GM19240 (cell line): Measurements from ENCODE around the gene SIX5.

ENCODE experiments used
- DNase-seq: peaks from one replicate; pipeline ENCODE4 v3.0.0; 2011; ENCODE audit warnings: low spot score; ENCODE audit not compliant: insufficient read length

The SIX5 gene

GRCh38 chr19:45716359-45717130 lies 52.5 kb downstream of the SIX5 start:
- DNase-seq: no peak

GRCh38 chr19:45715139-45715538 lies 53.9 kb downstream of the SIX5 start:
- DNase-seq: no peak
